ENCODE results near the gene CSAD.
A peak's percentile ranks its signal among the peaks of the same experiment; 100 is the strongest.
"Not testable (repeated sequence)": the region's sequence is repeated elsewhere in the genome, so short reads cannot be mapped to it uniquely, and the experiment has no call there.

CSAD gene

DNA sequence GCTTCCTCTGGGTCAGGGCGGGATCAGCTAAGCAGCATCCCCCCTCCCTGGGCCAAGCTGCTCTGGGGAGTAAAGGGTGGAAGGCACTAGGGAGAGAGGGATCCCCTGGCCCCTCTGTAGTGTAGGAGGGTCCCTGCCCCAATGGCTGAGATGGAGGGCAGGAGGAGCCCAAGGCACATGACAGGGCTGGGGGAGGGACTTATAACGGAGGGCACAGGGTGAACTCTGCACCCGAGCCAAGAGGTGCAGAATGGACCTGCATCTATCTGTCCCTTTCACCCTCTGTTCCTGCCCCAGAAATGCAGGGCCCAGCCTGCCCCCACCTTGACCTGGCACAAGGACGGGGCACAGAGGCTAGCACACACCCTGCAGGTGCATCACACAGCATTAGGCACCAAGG is 30.1 kb upstream of the CSAD start:
- DNase-seq (no peak), ATAC-seq (no peak)
- no peaks in the 10 kb centered on the region for H3K9me3 Mint-ChIP-seq
- H3K27me3 Mint-ChIP-seq, result no peaks in the 10 kb centered on the region
- H3K27ac Mint-ChIP-seq, result no peak overlapping the region
- H3K4me1 Mint-ChIP-seq, result peaks cover 89% of the 10 kb centered on the region
- H3K4me3 Mint-ChIP-seq, result no peak overlapping the region

DNA sequence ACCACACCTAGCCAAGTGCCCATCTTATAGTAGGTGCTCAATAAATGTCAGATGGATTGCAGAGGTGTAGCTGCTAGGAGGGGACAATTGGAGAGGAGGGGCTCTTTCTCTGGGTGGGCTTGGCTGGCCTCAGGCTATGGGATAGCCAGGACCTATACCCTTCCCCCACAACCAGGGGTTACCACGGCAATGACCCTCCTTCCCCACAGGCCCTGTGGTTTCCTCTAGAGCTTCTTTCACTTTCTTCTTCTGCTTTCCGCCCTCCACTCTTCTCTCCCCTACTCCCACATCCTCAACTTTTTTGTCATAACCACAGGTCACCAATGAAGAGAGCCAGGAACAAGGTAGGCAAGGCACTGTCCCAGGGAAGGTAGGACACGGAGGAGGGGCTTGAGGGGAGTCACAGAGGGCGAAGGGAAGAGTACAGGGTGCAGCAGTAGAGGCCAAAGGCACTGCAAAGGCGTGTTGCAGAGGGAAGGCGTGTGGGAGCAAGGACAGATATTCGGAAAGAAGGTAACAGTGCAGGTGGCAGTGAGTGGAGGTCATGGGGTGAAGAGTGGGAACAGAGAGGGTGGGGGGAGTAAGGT is 28.2 kb upstream of the CSAD start:
- no peaks in the 10 kb centered on the region for H3K9me3 Mint-ChIP-seq
- no peaks in the 10 kb centered on the region for H3K27me3 Mint-ChIP-seq
- peaks cover 89% of the 10 kb centered on the region for H3K4me1 Mint-ChIP-seq
- DNase-seq (no peak), ATAC-seq (peak; percentile 27)
- H3K27ac Mint-ChIP-seq, result peak overlapping the region; percentile 22 to 63
- peak overlapping the region; percentile 77 to 85 for H3K4me3 Mint-ChIP-seq

DNA sequence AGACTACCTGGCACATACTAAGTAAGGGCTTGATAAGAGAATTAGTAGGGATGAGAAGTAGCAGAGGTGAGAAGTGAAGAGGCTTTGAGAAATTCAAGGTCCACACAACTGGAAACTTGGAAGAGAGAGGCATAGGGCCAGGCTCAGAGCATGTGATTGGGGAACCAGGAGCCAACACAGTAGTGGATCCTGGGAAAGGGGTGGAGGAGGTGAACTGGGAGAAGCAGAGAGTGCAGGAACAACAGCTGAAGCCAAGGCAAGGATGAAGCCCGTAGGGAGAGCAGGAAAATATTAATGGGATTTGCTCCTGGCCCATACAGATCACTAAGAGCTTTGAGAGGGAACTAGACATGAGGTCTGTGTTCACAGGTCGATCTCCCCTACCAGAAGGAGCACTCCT is 27.7 kb upstream of the CSAD start:
- no peak for ATAC-seq
- Mint-ChIP-seq H3K9me3 (no peaks in the 10 kb centered on the region), H3K4me3 (peak overlapping the region; percentile 77 to 85), H3K4me1 (peaks cover 87% of the 10 kb centered on the region), H3K27ac (peak overlapping the region in 1 of 2 donors; percentile 22), H3K27me3 (no peaks in the 10 kb centered on the region)
- no peak for DNase-seq

DNA sequence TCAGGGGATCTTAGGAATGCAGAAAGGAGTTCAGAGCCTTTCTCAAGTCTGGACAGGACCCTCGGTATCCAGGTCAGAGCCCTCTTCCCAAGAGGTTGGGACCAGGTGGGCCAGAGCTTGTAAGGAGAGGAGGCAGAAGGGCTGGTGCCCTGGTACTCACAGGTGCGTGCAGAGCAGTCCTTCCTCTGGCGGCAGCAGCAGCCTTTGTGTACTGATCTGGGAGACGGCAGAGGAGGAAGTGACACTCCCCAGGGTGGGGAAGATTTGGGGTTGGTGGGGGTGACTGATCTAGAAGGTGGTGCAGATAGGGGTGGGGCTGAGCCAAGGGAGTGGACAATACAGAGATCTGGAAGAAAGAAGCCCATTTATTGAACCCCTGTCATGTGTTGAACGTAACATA is 26.3 kb upstream of the CSAD start, which contains the start of gene ITGB7:
Gene ITGB7 (minus strand): TSS at position 210 of the 400 bp plus-strand sequence. CDS start 6,808 bp downstream, outside the sequence.
- Mint-ChIP-seq H3K4me3 (peak within 1 kb of the TSS; percentile 52 to 82), H3K9me3 (no peaks in the 10 kb centered on the region), H3K27me3 (no peaks in the 10 kb centered on the region), H3K4me1 (peaks cover 84% of the 10 kb centered on the region), H3K27ac (peak within 1 kb of the TSS; percentile 0 to 73)
- DNase-seq (peak; percentile 66 to 74), ATAC-seq (peak; percentile 74)

DNA sequence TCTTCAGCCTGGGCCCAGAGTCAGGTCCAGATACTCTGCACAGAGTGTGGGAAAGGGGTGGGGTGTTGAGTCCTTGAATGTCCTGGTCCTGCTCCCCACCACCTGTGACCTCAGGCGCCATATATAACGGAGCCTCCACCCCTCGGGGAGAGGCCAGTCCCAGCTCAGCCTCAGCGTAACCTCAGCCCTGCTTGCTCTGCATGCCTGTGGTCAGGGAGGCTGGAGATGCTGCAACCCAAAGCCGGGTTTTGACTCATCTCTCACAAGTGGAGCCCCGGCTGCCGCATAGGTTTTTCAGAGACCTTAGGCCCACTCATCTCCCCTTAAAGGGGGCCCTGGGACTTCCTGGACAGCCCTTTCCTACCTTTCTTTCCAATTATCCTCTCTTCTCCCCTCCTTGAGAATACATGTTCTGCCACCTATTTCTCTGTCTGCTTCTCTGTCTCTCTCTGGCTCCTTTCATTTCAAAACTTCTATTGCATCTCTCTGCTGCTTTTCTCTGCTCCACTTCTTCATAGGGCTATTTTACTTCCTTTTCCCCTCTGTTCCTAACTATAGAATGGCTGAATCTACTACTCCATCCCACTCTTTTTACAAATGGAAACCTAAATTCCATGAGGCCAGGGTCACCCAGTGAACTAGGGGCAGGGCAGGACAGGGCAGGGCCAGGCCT is 25.2 kb upstream of the CSAD start:
- Mint-ChIP-seq H3K4me1 (peaks cover 83% of the 10 kb centered on the region), H3K27me3 (no peaks in the 10 kb centered on the region), H3K27ac (peak overlapping the region; percentile 0 to 73), H3K4me3 (peak overlapping the region; percentile 52 to 82), H3K9me3 (no peaks in the 10 kb centered on the region)
- ATAC-seq (peak; percentile 92), DNase-seq (peak; percentile 77 to 88)

DNA sequence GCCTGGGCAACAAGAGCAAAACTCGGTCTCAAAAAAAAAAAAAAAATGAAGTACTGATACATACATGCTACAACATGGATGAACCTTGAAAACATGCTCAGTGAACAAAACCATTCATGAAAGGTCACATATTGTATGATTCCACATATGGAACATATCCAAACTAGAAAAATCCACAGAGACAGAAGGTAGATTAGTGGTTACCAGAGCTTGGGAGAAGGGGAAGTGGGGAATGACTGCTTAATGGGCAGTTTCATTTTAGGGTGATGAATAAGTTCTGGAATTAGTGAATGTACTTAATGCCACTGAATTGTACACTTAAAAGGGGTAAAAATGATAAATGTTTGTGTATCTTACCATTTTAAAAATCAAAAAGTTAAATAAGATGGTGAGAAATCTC is 23.6 kb upstream of the CSAD start:
- Mint-ChIP-seq H3K4me3 (peak overlapping the region in 1 of 2 donors; percentile 34), H3K9me3 (no peaks in the 10 kb centered on the region), H3K4me1 (peaks cover 86% of the 10 kb centered on the region), H3K27ac (no peak overlapping the region), H3K27me3 (no peaks in the 10 kb centered on the region)
- ATAC-seq (no peak), DNase-seq (no peak)

DNA sequence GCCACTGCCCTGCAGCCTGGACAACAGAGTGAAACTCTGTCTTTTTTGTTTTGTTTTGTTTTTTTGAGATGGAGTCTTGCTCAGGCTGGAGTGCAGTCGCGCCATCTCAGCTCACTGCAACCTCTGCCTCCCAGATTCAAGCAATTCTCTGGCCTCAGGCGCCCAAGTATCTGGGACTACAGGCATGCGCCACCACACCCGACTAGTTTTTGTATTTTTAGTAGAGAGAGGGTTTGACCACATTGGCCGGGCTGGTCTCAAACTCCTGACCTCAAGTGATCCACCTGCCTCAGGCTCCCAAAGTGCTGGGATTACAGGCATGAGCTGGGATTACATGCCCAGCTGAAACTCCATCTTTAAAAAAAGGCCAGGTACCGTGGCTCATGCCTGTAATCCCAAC is 21.6 kb upstream of the CSAD start:
- peaks cover 84% of the 10 kb centered on the region for H3K4me1 Mint-ChIP-seq
- H3K4me3 Mint-ChIP-seq, H3K27me3 Mint-ChIP-seq, ATAC-seq, H3K9me3 Mint-ChIP-seq, DNase-seq, H3K27ac Mint-ChIP-seq: not testable (repeated sequence)

DNA sequence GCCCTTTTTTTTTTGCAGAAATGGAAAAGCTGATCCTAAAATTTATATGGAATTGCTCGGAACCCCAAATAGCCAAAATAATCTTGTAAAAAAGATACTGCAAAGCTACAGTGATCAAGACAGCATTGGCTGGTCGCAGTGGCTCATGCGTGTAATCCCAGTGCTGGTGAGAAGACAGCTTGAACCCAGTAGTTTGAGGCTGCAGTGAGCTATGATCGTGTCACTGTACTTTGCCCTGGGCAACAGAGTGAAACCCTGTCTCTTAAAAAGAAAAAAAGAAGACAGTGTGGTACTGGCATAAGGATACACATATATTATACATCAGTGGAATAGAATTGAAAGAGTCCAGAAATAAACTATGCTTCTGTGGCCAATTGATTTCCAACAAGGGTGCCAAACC is 20.9 kb upstream of the CSAD start:
- Mint-ChIP-seq H3K27ac (no peak overlapping the region), H3K4me3 (no peak overlapping the region), H3K4me1 (peaks cover 84% of the 10 kb centered on the region), H3K27me3 (no peaks in the 10 kb centered on the region), H3K9me3 (no peaks in the 10 kb centered on the region)
- ATAC-seq (no peak), DNase-seq (no peak)

DNA sequence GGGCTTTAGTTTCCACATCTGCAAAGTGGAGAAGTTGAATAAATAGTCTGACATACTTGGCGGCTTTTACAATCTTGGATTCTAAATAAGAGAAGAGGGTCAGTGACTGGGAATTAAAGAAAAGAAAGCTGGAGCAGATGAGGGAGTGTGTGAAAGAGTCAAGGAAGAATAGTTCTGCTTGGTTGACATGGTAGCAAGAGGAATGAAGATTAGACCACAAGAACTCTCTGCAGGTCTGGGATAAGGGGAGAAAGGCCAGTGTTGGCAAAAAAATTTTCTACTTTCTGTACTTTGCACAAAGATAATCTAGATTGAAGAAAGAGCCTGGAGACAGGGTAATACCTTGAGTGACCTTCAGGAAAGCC is 20.4 kb upstream of the CSAD start:
- Mint-ChIP-seq H3K9me3 (no peaks in the 10 kb centered on the region), H3K4me3 (peak overlapping the region; percentile 62 to 71), H3K27me3 (no peaks in the 10 kb centered on the region), H3K27ac (peak overlapping the region; percentile 76 to 82), H3K4me1 (peaks cover 82% of the 10 kb centered on the region)
- ATAC-seq (no peak), DNase-seq (no peak)

DNA sequence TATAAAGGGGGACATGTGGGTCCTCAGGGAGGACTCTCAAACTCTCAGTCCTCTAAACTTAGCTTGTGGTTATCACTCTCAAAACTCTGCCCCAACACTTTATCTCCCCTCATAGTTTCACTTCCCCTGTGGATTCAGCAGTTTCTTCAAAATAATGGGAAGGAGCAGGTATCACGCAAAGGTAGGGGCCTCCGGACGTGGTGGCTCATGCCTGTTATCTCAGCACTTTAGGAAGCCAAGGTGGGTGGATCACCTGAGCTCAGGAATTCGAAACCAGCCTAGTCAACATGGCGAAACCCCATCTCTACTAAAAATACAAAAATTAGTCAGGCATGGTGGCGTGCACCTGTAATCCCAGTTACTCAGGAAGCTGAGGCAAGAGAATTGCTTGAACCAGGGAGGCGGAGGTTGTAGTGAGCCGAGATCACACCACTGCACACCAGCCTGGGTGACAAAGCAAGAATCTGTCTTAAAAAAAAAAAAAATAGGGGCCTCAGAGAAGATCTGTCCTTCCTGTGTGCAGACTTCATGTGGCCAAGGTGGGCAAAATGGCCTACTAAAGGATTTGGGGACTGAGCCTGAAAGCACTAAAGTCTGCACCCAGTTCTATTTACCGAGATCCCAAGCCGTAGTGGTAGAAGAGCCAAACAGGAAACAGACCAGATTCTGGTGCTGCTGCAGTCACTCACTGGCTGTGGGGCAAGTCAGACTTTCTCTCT is 19.9 kb upstream of the CSAD start:
- peaks cover 79% of the 10 kb centered on the region for H3K4me1 Mint-ChIP-seq
- H3K4me3 Mint-ChIP-seq, result peak overlapping the region; percentile 62 to 71
- peak overlapping the region; percentile 82 to 84 for H3K27ac Mint-ChIP-seq
- DNase-seq, result peak in 1 of 2 donors; percentile 57
- no peaks in the 10 kb centered on the region for H3K9me3 Mint-ChIP-seq
- peak; percentile 34 for ATAC-seq
- no peaks in the 10 kb centered on the region for H3K27me3 Mint-ChIP-seq

DNA sequence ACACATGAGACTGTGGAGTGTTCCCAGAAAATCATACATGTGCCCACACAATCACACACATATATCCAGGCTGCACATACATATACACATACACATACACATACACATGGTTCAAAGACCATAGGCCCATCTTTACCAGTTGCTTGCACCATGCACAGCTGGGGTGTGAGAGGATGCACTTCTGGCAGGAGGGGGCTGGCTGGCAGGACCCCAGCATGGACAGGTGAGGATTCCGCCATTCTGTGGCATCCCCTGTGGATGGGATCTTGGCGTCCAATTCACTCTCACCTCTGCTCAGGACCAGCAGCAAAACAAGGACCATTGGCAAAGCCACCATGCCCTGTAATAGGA is 19.4 kb upstream of the CSAD start:
- DNase-seq, result no peak
- peak; percentile 9 for ATAC-seq
- Mint-ChIP-seq H3K4me1 (peaks cover 74% of the 10 kb centered on the region), H3K27me3 (no peaks in the 10 kb centered on the region), H3K27ac (no peak overlapping the region), H3K9me3 (no peaks in the 10 kb centered on the region), H3K4me3 (no peak overlapping the region)

DNA sequence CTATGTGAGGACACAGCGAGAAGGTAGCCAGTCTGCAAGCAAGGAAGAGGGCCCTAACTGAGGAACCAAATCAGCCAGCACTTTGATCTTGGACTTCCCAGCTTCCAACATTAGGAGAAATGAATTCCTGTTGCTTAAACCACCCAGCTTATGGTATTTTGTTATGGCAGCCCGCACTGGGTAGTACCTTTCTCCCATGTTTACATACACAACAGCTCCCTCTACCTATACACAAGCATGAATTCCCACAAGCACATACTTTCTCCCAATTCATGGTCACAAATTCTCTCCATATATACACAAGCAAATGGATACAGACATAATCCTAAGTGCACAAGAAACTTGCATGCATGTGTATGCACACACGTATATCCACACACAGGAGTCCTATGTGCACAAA is 19.0 kb upstream of the CSAD start:
- DNase-seq (no peak), ATAC-seq (no peak)
- Mint-ChIP-seq H3K27ac (no peak overlapping the region), H3K9me3 (no peaks in the 10 kb centered on the region), H3K27me3 (no peaks in the 10 kb centered on the region), H3K4me3 (no peak overlapping the region), H3K4me1 (peaks cover 70% of the 10 kb centered on the region)

DNA sequence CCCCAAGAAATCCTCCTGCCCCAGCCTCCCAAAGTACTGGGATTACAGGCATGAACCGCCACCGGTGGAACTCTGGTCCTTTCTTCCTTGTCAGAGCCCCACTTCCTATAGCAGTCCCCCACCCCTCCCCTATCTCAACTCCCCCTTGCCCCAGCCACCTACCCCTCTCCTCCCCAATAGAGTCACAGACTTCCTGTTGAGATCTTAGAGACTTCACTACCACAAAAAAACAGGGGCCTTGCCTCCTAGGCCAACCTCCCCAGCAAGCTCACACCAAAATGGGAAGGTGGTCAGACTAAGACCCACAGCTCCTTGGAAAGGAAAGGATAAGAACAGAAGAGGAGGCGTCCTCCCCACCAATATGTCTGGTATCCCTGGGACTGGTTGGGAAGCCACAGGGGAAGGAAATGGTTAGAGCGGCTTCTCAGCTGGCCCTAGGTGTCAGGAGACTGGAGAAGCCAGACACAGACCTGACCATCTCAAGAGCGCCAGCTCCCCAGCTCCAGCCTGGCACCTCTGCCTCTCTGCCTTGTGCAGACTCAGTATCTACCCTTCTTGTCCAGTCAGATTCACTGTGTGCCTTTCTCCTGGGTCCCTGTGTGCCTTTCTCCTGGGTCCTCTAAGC is 17.9 kb upstream of the CSAD start:
- DNase-seq (no peak), ATAC-seq (peak; percentile 53)
- Mint-ChIP-seq H3K27me3 (no peaks in the 10 kb centered on the region), H3K9me3 (no peaks in the 10 kb centered on the region), H3K4me1 (peaks cover 60% of the 10 kb centered on the region), H3K4me3 (peak overlapping the region; percentile 55 to 64), H3K27ac (peak overlapping the region; percentile 76 to 82)

DNA sequence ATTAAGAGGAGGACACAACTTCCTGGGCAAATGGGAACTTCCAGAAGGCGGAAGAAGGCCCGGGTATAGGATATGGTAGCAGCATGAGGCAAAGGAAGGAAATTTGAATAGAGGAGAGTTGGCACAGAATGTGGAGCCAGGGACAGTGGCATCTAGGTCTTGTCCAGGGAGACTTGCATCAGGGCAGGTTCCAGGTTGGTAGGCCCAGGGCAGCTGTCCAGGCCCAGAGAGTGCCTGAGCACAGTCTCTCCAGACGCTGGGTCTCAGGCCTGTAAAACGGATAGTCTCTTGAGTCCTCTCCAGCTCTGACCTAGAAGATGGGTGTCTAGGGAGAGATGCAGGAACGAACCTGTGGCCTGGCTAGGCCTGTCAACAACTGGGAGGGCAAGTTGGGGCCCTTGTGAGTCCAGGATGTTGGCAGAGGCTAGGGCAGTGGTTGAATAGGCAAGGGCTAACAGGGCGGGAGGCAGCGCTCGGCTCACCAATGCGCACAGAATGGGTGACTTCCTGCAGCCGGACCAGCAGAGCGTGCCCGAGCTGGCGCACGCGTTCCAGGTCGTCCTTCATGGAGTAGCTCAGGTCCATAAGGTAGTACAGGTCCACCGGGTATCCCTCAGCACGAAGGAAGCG is 16.4 kb upstream of the CSAD start:
- Mint-ChIP-seq H3K9me3 (no peaks in the 10 kb centered on the region), H3K27me3 (no peaks in the 10 kb centered on the region), H3K4me1 (peaks cover 61% of the 10 kb centered on the region), H3K4me3 (peak overlapping the region in 1 of 2 donors; percentile 2), H3K27ac (peak overlapping the region in 1 of 2 donors; percentile 93)
- ATAC-seq, result no peak
- DNase-seq, result no peak

DNA sequence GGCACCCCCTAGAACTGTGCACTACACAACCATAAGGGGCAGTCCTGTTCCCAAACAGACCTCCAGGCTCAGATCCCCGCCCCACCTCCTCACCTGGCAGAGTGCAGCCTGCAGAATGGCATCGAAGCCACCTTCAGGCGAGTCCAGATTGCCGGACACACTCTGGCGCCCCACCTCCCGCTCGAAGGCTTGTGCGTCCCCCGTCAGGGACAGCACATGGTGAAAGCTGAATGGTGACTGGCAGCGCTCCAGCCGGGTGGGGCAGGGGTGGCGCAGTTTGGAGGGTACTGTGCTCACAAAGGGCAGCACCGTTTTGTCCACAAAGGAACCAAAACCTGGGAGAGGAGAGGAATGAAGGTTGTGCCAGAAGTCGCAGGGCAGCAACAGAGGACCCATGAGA is 15.8 kb upstream of the CSAD start:
- ATAC-seq (no peak), DNase-seq (no peak)
- H3K27ac Mint-ChIP-seq, result peak overlapping the region in 1 of 2 donors; percentile 93
- H3K27me3 Mint-ChIP-seq, result no peaks in the 10 kb centered on the region
- no peak overlapping the region for H3K4me3 Mint-ChIP-seq
- H3K9me3 Mint-ChIP-seq, result no peaks in the 10 kb centered on the region
- H3K4me1 Mint-ChIP-seq, result peaks cover 62% of the 10 kb centered on the region
